Right lobe of liver (tissue), 4 donors: ENCODE data around the gene PDK1.

Source experiments
- CTCF ChIP-seq, 4 donors: fragments of 200-600 bp in 3 of 4; fragments of 450-650 bp in 1 of 4; IDR thresholded peaks; one replicate each; pipeline versions ENCODE4 v1.5.1 to v1.8.0; 2016 to 2022; ENCODE audit warnings: antibody characterized with exemption in 4 of 4, mild to moderate bottlenecking in 2 of 4
- POLR2A ChIP-seq: fragments of 450-650 bp; IDR thresholded peaks from one replicate; pipeline ENCODE4 v1.6.1; 2017; ENCODE audit warnings: antibody characterized with exemption, mild to moderate bottlenecking
- donor health status: DM: no; HTN: no; CAD: no.
- donor health status: DM: no; HTN: no; CAD: no.
- donor health status: DM: no; HTN: yes; CAD: no.

GRCh38 chr2:172582656-172583055 lies 26.8 kb downstream of the PDK1 start:
- TF ChIP-seq CTCF (IDR thresholded peaks at IDR 0.05) (no peak), POLR2A (no peak)
